Heart left ventricle (tissue), 13 donors: Measurements from ENCODE around the gene TENM3.

Source experiments
- POLR2A ChIP-seq, 2 donors: fragments of 450-650 bp; IDR thresholded peaks; one replicate each; pipeline ENCODE4 v1.6.1; 2017; ENCODE audit warnings: antibody characterized with exemption in 2 of 2, mild to moderate bottlenecking in 2 of 2, moderate library complexity in 2 of 2
- TF ChIP-seq, protein P1 (sequence below), 12 donors: fragments of 200-600 bp; sonication (generic) in 4 of 12; IDR thresholded peaks; one replicate each; pipeline versions ENCODE4 v1.5.0 to v1.8.0; 2018 to 2022; ENCODE audit warnings: antibody characterized with exemption in 12 of 12, mild to moderate bottlenecking in 5 of 12
- donor health status: ischemic (EF 13 %, LVEDD 7.1; RV severe dilation, severe dysfunction).
- donor health status: DM: no; HTN: yes; CAD: no.
- donor health status: DM: no; HTN: no; CAD: no.
- donor health status: ischemic (EF 25% LVEDD 6.9; RV normal size, moderate dysfunction).
- donor health status: ischemic (EF 25% LVEDD 5.7; RV mildly dilated, moderate dysfunction).
- donor health status: ischemic (EF 35%, LVEDD 5.7; RV mildly dilated, moderate dysfunction).
- donor health status: nonischemic (EF 11% LVEDD 7.7; RV severe dilation, severe dysfunction).
- donor health status: DM: yes; HTN: yes; CAD: no.
- donor health status: PGD.
- donor health status: ischemic (EF 29% LVEDD 5.4; RV normal size, mild dysfunction).
- donor health status: nonischemic (EF 23%, LVEDD 6.1; RV moderate dilation, normal function).

DNA sequence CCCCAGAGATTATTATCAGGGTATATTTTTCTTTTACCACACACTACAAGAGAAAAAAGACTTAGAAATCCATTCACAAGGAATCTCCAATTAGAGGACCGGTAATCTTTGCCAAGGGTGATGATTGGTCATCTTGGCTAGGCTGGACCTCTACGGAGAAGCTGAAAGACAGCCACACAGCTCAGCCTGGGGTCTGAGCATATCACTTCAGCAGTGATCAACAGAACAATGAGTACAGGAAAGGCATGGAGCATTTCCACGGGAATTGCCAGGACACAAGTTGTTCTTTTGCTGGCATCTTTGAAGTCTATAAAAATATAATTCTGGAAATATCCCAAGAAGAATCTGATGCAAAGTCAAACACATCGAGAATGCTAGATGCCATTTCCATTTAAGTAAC lies 191.5 kb downstream of the TENM3 start:
- TF ChIP-seq, protein P1, sequence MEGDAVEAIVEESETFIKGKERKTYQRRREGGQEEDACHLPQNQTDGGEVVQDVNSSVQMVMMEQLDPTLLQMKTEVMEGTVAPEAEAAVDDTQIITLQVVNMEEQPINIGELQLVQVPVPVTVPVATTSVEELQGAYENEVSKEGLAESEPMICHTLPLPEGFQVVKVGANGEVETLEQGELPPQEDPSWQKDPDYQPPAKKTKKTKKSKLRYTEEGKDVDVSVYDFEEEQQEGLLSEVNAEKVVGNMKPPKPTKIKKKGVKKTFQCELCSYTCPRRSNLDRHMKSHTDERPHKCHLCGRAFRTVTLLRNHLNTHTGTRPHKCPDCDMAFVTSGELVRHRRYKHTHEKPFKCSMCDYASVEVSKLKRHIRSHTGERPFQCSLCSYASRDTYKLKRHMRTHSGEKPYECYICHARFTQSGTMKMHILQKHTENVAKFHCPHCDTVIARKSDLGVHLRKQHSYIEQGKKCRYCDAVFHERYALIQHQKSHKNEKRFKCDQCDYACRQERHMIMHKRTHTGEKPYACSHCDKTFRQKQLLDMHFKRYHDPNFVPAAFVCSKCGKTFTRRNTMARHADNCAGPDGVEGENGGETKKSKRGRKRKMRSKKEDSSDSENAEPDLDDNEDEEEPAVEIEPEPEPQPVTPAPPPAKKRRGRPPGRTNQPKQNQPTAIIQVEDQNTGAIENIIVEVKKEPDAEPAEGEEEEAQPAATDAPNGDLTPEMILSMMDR (IDR thresholded peaks at IDR 0.05) = no peak
- TF ChIP-seq POLR2A (IDR thresholded peaks at IDR 0.05) = no peak
